Inferior parietal cortex (tissue), 1 donor: ENCODE measurements around the gene ELOVL5.
A peak's percentile ranks its signal among the peaks of the same experiment; 100 is the strongest.
"Not testable (repeated sequence)": the region's sequence is repeated elsewhere in the genome, so short reads cannot be mapped to it uniquely, and the experiment has no call there.

ENCODE experiments used
- DNase-seq: peaks from one replicate; pipeline ENCODE4 v3.0.0-alpha.2; 2016; ENCODE audit errors: extremely low spot score

ELOVL5 gene, protein sequence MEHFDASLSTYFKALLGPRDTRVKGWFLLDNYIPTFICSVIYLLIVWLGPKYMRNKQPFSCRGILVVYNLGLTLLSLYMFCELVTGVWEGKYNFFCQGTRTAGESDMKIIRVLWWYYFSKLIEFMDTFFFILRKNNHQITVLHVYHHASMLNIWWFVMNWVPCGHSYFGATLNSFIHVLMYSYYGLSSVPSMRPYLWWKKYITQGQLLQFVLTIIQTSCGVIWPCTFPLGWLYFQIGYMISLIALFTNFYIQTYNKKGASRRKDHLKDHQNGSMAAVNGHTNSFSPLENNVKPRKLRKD

DNA sequence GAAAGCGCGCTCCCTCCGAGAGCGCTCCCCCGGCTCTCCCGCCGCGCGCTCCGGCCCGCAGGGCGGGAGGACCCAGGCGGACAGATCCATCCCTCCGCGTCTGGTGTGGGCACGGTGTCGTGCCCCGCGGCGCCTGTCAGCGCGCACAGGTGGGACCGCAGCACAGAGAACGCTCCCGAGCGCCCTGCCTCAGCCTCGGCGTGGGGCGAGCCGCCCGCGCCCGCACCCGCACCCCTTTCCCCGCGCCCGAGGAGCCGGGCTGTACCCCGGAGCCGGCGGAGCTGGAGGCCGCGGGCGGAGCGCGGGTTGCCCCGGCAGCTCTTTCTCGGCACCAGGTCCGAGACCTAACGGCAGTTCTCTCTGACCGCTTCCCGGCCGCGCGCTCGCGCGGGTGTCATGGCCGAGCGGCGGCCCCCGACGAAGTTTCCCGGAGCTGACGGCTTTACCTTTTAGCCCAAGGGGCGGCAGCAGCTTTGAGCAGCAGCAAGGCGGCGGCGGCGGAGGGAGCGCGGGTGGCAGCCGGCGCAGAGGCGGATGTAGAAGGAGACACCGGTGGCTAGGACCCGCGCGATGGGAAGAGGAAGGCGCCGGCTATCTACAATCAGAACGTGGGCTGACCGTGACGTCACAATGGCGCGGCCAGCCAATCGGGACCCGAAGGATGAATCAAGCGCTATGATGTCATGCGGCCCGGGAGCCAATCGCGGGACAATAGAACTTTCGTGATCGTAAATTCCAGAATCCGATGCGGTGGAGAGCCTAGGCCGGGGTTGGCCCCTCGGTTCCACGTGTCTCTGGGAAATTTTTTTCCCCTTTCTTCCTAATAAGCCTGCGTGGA, at the start of gene ELOVL5:
TSS of gene ELOVL5 (minus strand) at position 580 of the 838 bp plus-strand sequence. CDS start 53,251 bp downstream, outside the sequence.
- peak; percentile 98 for DNase-seq

DNA sequence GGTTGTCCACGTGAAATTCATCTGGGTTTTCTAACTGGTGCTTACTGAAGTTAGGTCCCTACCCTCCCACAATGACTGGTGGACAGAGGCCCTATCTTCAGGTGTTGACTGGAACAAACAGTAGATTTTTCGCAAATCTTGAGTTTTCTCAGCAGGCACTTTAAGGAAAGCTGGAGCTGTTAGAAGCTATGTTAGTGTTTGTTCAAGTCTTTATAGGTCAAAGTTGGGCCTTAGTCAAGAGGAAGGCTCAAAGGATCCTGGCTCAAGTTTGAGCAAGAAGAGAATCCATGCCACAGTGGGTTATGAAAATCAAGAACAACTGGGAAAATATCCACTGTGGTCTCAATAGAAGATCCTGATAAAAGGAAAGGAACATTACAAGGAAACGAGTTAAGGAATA, 48.5 kb upstream of the ELOVL5 start:
- DNase-seq = no peak

DNA sequence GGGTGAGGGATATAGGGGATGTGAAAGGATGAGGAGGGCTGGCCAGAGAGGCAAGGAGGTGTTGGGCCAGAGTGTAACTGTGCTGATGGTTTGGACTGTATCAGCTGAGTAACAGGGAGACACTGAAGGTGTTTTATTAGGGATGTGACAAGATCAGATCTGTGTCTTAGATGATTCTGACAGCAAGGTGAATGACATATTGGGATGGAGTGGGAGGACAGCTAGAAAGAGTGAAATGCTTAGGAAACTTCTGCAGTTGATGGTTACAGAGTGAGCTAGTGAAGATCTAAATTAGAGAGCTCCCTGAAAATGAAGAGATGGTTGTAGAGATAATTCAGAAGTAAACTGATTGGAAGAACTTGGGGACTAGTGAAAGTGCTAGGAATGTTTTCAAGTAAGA, 47.2 kb upstream of the ELOVL5 start:
- no peak for DNase-seq

DNA sequence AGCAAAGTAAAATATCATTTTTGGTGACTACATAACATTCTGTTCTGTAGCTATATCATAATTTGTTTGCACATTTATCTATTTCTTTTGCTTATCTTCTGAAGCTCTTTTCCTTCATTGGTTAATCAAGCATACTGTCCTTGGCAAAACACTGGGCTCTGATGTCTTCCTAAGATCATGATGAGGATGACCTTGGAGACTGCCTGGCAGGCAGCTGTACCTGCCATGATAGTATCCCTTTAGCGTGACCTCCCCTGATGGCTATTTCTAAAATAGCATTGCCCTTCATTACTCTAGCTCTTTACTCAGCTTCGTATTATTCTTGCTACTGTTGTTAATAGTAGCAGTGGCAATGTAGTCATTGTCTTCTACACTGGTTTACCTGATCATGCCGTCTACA, 46.0 kb upstream of the ELOVL5 start:
- no peak for DNase-seq

DNA sequence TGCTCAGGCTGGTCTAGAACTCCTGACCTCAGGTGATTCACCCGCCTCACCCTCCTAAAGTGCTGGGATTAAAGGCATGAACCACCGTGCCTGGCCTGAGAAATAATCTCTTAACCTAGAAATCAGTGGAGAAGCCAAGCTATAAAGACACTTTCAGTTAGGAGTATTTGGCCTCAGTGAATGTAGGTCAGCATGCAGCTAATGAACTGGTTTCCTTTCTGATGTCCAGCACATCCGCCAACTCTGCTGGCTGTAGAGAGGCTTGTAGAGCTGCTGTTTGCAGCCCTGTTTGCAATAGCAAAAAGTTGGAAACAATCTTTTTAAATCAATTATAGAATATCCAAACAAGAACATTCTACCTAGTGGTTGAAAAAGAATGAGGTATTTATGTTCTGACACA, 42.4 kb upstream of the ELOVL5 start:
- DNase-seq = no peak

DNA sequence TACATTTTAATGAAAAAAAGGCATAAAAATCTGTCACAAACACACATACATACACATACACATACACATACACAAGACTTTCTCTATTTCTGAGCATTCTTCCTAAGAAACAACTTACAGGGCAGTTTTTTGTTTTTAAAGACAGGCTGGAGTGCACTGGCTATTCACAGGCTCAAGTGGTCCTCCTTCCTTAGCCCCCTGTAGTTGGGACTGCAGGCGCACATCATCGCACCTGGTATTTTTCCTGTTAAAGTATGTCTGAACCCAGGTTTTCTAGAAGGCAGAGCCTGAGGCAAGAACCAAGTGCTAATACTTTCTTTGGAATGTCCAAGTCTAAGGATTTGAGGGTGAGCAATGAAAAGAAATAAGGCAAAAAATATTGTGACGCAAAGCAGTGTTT, 41.3 kb upstream of the ELOVL5 start:
- no peak for DNase-seq

DNA sequence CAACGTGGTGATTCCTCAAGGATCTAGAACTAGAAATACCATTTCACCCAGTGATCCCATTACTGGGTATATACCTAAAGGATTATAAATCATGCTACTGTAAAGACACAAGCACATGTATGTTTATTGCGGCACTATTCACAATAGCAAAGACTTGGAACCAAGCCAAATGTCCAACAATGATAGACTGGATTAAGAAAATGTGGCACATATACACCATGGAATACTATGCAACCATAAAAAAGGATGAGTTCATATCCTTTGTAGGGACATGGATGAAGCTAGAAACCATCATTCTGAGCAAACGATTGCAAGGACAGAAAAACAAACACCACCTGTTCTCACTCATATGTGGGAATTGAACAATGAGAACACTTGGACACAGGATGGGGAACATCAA, 39.9 kb upstream of the ELOVL5 start:
- DNase-seq = not testable (repeated sequence)

DNA sequence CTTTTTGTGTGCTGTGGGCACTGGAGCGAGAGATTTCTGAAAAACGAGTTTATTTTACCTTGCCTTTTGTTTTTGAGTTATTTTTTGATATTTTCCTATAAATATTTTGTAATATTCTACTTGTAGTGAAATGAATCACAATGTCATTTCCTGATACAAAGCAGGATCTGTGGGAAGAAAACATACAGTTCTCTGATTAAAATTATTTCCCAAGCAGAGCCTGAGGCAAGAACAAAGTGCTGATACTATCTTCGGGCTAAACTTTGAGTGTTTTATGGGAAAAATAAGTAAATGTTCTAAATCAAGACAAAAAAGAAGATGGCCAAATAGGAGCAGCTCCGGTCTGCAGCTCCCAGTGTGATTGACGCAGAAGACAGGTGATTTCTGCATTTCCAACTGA, 33.7 kb upstream of the ELOVL5 start:
- no peak for DNase-seq

DNA sequence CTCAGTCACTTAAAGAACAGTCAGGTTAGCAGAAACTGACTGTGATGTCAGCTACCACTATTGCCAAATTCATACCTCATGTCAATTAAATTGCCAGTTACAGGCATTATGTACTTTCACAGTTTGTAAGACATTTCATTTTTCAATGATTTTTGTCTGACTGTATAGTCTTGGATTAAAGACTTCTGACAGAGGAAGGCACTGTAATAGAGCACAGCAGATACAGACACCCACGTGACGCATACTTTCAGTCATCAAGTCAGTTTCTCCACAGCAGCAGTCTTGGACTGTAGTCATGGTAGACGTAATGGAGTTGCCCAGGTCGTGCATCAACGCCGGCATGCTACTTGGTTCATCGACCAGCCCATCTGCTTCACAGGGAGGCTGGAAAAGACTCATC, 29.5 kb upstream of the ELOVL5 start:
- no peak for DNase-seq

DNA sequence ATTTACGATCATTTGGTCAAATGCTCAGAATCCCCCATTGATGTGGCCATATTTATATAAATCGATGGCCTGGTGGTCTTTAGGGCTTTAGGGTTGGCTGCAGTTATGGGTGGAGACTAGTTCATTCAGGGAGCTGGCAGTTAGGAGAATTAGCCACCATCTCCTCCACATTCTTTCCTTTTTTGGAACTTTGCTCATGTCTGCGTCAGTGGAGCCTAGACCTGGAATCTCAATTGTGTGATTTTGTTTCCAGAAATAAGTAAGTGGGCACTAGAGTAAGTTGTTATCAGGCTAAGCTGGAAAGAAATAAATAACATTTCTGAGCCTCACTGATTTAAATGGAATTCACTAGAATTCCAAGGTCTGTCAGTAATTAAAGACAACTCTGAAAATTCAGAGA, 29.0 kb upstream of the ELOVL5 start:
- DNase-seq = no peak

DNA sequence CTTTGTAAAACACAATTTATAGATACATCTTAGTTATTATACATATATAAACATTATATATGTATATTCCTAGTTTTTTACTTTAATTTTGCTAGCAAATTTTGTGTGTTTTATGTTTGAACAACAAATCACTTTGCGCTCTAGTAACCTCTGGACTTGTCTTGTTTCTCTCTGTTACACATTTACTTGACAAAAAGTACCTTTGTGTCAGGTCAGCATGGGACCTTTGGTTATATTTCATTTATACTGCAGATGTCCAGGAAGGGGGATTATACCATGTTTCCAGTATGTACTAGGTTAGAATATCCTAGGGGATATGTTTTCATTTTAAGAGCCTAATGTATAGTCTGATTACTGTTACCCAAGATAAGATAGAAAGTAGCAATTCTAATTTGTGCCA, 28.5 kb upstream of the ELOVL5 start:
- no peak for DNase-seq

DNA sequence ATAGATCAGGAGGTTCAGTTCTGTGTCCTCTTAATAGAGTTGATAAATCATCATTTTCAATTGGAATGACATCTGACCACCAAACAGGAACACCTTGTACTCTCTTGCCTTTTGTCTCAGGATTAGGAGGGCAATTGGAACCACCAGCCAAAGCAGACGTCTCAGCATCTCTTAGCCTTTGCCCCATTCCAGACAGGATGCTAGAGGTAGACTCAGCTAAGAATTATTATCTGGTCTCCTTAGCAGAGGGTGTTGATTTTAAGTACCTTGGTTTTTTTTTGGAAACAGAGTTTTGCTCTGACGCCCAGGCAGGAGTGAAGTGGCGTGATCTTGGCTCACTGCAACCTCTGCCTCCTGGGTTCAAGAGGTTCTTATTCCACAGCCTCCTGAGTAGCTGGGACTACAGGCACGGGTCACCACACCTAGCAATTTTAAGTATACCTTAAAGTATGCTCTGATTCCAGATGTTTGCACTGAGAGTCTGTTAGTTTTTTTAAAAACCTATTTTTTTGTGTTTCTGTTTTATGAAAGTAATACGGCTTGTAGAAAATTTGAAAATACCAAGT, 28.0 kb upstream of the ELOVL5 start:
- DNase-seq = no peak

DNA sequence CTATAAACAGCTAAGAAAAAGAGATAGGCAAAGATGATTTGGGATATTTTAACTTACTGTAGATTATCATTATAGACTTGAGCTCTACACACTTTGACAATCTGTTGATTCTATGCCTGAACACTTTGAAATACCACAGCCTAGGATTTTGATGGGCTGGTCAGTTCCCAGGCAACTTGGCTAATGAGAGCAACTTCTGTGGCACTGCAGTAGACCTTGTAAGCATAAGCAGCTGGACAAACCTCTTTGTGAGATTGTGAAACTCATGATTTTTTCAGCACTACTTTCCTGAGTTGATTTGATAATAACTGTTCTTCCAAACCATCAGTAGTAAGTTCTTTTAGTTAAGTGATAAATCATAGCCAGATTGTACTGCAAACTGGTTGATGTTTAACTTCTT, 27.1 kb upstream of the ELOVL5 start:
- DNase-seq = no peak

DNA sequence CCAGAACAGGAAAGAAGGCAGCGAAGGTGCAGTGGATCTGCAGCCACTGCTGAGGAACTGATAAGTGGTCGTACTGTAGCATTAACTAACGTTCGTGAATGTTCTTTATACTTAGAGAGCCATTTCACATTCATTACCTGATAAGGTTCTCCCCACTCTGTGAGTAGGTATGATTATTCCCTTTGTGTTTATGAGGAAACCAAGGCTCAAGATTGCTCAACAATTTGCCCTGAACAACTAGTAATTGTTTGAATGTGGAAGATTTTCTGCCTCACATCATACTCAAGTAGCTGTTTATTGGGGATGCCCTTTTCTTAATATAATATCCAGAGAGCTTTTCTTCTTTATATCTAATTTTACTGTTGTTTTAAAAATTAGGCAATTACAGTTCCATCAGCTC, 24.9 kb upstream of the ELOVL5 start:
- DNase-seq = no peak

DNA sequence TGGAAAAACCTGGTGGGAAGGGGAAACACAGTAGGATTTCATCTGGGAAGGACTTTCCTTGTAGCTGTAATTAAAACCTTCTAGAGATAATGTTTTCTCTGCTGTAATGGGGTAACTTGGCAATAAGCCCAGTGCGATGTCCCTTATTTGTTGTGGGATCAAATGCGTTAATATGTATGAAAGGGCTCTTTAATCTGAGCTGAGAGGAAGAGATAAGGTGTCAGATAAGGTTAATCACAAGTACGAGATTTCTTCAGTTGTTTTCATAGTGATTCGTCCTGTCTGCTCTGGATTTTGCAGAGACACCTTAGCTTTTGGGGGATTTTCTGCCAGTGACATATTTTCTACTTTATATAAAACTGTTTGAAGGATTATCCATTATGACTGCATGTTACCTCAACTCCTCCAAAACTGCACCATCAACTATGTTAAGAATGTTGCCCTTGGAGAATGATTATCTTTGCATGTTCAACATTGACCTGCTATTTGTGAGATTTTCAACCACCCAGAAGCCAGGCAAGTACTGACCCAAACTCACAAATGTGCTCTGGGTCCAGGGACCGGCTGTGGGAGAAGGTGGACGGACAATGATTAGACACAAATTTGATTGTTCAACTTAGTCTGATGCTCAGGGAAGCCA, 21.2 kb upstream of the ELOVL5 start:
- DNase-seq = no peak

DNA sequence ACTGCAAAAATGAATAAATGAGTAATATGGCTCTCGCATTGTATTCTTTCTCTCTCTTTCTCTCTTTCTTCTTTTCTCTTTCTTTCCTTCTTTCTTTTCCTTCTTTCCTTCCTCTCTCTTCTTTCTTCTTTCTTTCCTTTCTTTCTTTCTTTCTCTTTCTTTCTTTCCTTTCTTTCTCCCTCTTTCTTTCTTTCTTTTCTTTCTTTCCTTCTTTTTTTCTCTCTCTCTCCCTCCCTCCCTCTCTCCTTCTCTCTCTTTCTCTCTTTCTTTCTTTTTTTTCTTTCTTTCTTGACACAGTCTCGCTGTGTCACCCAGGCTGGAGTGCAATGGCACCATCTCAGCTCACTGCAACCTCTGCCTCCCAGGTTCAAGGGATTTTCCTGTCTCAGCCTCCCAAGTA, 20.3 kb upstream of the ELOVL5 start:
- DNase-seq = no peak

DNA sequence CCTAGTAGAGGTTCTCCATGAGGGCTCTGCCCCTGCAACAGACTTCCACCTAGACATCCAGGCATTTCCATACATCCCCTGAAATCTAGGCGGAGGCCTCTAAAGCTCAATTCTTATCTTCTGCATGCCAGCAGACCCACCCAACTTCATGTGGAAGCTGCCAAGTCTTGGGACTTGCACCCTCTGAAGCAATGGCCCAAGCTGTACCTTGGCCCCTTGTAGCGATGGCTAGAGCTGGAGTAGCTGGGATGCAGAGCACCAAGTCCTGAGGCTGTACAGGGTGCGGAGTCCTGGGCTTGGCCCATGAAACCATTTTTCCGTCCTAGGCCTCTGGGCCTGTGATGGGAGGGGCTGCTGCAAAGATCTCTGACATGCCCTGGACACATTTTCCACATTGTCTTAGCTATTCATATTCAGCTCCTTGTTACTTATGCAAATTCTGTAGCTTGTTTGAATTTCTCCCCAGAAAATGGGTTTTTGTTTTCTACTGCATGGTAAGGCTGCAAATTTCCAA, 17.4 kb upstream of the ELOVL5 start:
- DNase-seq = no peak

DNA sequence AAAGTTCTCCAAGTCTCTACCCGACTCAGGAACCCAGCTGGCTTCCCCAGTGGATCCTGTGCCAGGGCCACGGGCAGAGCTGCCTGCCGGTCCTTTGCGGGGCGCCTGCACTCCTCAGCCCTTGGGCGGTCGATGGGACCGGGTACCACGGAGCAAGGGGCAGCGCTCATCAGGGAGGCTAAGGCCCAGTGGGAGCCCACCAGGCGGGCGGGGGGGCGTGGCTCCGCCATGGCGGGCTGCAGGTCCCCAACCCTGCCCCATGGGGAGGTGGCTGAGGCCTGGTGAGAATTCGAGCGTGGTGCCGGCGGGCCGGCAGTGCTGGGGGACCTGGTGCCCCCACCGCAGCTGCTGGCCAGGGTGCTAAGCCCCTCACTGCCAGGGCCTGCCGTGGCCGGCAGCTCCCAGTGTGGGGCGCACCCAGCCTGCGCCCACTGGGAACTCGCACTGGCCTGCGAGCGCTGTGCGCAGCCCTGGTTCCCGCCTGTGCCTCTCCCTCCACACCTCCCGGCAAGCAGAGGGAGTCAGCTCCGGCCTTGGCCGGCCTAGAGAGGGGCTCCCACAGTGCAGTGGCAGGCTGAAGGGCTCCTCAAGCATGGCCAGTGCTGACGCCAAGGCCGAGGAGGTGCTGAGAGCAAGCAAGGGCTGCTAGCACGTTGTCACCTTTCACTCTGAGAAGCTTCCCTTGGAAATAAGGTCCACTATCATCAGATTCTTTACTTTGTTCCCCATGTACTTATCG, 14.8 kb upstream of the ELOVL5 start:
- no peak for DNase-seq

DNA sequence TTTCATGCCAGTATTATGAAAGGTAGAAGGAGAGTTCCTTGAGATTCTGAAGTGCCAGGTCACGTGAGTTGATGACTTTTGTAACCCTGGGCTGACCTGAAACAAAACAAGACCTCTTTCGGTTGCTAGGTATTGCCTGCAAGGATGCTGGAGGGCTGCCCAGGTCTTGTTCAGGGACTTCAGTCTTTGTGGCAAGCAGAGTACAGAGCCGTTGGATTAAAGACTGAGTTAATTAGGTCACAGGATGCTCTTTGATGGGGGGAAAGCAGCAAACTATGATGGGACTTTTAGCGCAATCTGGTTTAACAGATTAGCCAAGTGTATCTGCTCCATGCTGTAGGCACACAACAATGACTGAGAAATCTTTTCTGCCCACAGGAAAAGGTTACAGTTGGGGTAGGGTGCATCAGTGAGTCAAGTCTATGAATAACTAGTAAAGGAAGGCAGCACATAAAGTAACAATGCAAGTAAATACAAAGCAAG, 12.8 kb upstream of the ELOVL5 start:
- no peak for DNase-seq

DNA sequence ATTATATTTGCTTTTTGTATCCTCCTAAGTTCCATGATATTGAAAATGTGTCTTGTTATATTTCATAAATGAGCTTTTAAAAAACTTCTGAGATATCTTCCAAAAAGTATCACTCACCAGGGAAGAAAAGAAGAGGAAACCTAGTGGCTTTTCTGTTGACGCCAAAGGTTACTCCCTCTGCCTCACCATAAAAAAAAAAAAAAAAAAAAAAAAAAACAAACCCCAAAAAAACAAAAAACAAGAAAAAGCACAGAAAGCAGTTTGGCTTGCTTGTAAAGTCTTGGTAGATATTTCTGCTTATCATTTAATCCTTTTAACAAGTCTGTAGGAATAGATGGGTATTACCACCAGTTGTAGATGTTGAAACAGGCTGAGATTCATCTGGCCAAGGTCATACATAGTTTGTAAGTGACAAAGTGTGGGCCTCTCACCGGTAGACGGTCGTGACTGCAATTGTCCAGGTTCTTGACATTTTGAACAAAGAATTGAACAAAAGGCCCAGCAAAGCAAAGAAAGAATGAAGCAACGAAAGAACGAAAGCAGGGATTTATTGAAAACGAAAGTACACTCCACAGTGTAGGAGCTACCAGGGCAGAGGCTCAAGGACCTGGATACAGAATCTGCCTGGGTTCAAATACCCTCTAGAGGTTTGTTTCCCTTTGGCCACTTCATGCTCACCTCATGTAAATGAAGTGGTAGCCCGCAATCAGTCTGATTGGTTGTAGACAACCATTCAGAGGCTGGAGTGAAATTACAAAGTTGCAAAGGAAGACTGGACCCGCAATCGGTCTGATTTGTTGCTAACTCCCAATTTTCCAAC, 11.6 kb upstream of the ELOVL5 start:
- DNase-seq = peak; percentile 27

DNA sequence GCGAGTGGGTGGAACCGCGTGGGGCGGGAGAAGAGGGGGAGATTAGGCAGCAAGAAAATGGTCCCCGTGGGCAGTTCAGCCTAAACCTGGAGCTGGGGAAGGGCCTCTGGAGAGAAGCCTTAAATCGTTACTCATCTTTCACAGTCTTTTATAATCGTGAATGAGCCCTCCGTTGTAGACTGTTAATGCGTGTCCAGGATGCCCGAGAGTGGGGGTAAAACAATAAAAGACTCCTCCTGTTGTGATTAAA, 11.0 kb upstream of the ELOVL5 start:
- DNase-seq = no peak
